Endothelial cell (in vitro differentiated cells): Measurements from ENCODE around the gene NCK1. TPM values are rescaled to one million over a fixed set of nuclear protein-coding genes. Genes with fewer than 3 reads are reported as not detected.

ENCODE experiments used
- DNase-seq: peaks from one replicate; pipeline ENCODE4 v3.0.0; 2021; ENCODE audit warnings: low spot score
- H3K27ac Mint-ChIP-seq: one replicate; pipeline ENCODE4 v1.8.0; 2021; ENCODE audit warnings: mixed read lengths, inconsistent platforms; ENCODE audit not compliant: unreplicated experiment
- H3K27me3 Mint-ChIP-seq: one replicate; pipeline ENCODE4 v1.8.0; 2021; ENCODE audit warnings: mild to moderate bottlenecking, moderate library complexity, mixed read lengths, inconsistent platforms; ENCODE audit not compliant: unreplicated experiment
- H3K36me3 Mint-ChIP-seq: one replicate; pipeline ENCODE4 v1.8.0; 2021; ENCODE audit warnings: mild to moderate bottlenecking, low read depth, mixed read lengths, inconsistent platforms; ENCODE audit not compliant: unreplicated experiment
- H3K4me1 Mint-ChIP-seq: one replicate; pipeline ENCODE4 v1.8.0; 2021; ENCODE audit warnings: mild to moderate bottlenecking, mixed read lengths, inconsistent platforms; ENCODE audit not compliant: unreplicated experiment
- H3K4me3 Mint-ChIP-seq: one replicate; pipeline ENCODE4 v1.8.0; 2021; ENCODE audit warnings: mild to moderate bottlenecking, mixed read lengths, inconsistent platforms; ENCODE audit not compliant: unreplicated experiment
- H3K9me3 Mint-ChIP-seq: one replicate; pipeline ENCODE4 v1.8.0; 2021; ENCODE audit warnings: mixed read lengths, inconsistent platforms; ENCODE audit not compliant: unreplicated experiment
- CTCF ChIP-seq: fragments of 200-600 bp; sonication (generic); IDR thresholded peaks from one replicate; pipeline ENCODE4 v1.5.0; 2021; ENCODE audit warnings: antibody characterized with exemption; ENCODE audit not compliant: unreplicated experiment
- total RNA-seq: library from RNA; stranded (reverse); fragmentation: NEBNext Ultra II Directional; extraction: Animal tissue kit (Norgen Biotek cat#: 25700); gene quantifications from one replicate; pipeline ENCODE4 v1.2.1, GENCODE V29; 2021; ENCODE audit not compliant: unreplicated experiment

NCK1 gene
- total RNA-seq, 1 donor from 2014 or later, result 53.9 TPM

- no peaks in the 10 kb centered on the region for H3K9me3 Mint-ChIP-seq
- peaks cover 26% of the 10 kb centered on the region for H3K36me3 Mint-ChIP-seq
- no peak overlapping the region for H3K27ac Mint-ChIP-seq
- no peak for TF ChIP-seq CTCF
- H3K4me3 Mint-ChIP-seq, result peak overlapping the region; percentile 65
- peaks cover 8% of the 10 kb centered on the region for H3K4me1 Mint-ChIP-seq
- no peaks in the 10 kb centered on the region for H3K27me3 Mint-ChIP-seq
- no peak for DNase-seq
Measured at GRCh38 chr3:136932978-136933772, 71.2 kb downstream of the NCK1 start.

GRCh38 chr3:136937175-136937574, 75.2 kb downstream of the NCK1 start:
- peaks cover 24% of the 10 kb centered on the region for H3K36me3 Mint-ChIP-seq
- H3K4me1 Mint-ChIP-seq, result no peaks in the 10 kb centered on the region
- no peak for DNase-seq
- H3K4me3 Mint-ChIP-seq, result no peak overlapping the region
- H3K9me3 Mint-ChIP-seq, result no peaks in the 10 kb centered on the region
- H3K27me3 Mint-ChIP-seq, result no peaks in the 10 kb centered on the region
- H3K27ac Mint-ChIP-seq, result no peak overlapping the region
- TF ChIP-seq CTCF, result no peak

- DNase-seq, result no peak
- Mint-ChIP-seq H3K27ac (no peak overlapping the region), H3K27me3 (no peaks in the 10 kb centered on the region), H3K4me3 (no peak overlapping the region), H3K9me3 (no peaks in the 10 kb centered on the region), H3K36me3 (peaks cover 24% of the 10 kb centered on the region), H3K4me1 (peaks cover 6% of the 10 kb centered on the region)
- TF ChIP-seq CTCF, result no peak
Measured at GRCh38 chr3:136937851-136938250, 75.8 kb downstream of the NCK1 start.

GRCh38 chr3:136938334-136938733, 76.3 kb downstream of the NCK1 start:
- Mint-ChIP-seq H3K4me3 (no peak overlapping the region), H3K27ac (peak overlapping the region; percentile 16), H3K27me3 (no peaks in the 10 kb centered on the region), H3K4me1 (peaks cover 11% of the 10 kb centered on the region), H3K36me3 (peaks cover 22% of the 10 kb centered on the region), H3K9me3 (no peaks in the 10 kb centered on the region)
- DNase-seq, result no peak
- TF ChIP-seq CTCF, result no peak

GRCh38 chr3:136939489-136939888, 77.5 kb downstream of the NCK1 start:
- Mint-ChIP-seq H3K27ac (no peak overlapping the region), H3K9me3 (no peaks in the 10 kb centered on the region), H3K36me3 (peaks cover 15% of the 10 kb centered on the region), H3K4me1 (peaks cover 20% of the 10 kb centered on the region), H3K27me3 (peaks cover 3% of the 10 kb centered on the region), H3K4me3 (no peak overlapping the region)
- TF ChIP-seq CTCF, result no peak
- DNase-seq, result no peak
